Measurements from ENCODE around the gene SLC1A2. TPM values are rescaled to one million over a fixed set of nuclear protein-coding genes. Genes with fewer than 3 reads are reported as not detected.

The SLC1A2 gene
- total and polyA plus RNA-seq, 2 of the 4 experiments (the other 2 are of a cell fraction): 0.15 to 0.54 TPM

DNA sequence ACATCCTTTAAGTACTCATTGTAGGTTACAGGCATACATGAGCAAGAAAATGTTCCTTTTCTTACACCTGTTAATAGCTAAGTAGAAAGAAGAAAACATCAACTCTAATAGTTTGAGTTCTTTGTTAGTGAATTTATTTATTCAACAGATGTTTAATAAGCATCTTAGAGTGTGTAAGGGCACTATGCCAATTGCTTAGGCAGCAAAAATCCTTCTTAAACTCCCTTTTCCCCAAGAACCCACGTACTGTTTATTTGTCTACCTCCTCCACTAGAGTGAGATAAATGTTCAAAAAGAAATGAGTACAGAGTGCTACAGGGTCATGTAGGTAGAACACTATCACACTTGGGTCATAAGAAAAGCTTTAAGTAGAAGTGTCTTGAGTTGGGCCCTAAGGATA, 149.0 kb downstream of the SLC1A2 start:
- no peak overlapping the region for H4K8ac ChIP-seq (ENCODE audit: low read depth in 2 of 2, low read length in 2 of 2)
- BruUV-seq (replicated peaks): no TSS peak
- POLR2A ChIA-PET (ENCODE audit: unreplicated experiment): no interaction called here
- H3K79me1 ChIP-seq (ENCODE audit: low read depth in 1 of 2, low read length in 2 of 2): peaks cover 0 to 3% of the 10 kb centered on the region in 2 experiments; a peak in 2 of 4 replicates
- CTCF ChIA-PET: no interaction called here
- H2BK5ac ChIP-seq (ENCODE audit: low read depth, low read length, poor library complexity, severe bottlenecking): no peak overlapping the region
- peaks cover 6% of the 10 kb centered on the region for H3K4me1 ChIP-seq (ENCODE audit: control insufficient read depth, insufficient read depth, low read length)
- WGBS, 2 experiments (ENCODE audit: extremely low coverage in 2 of 2, insufficient read length in 1 of 2): no CpG with 5 or more reads among the region's 1 CpG
- H2BK15ac ChIP-seq (ENCODE audit: low read depth, low read length): no peak overlapping the region
- no peaks in the 10 kb centered on the region for H3K27me3 ChIP-seq (ENCODE audit: control insufficient read depth, insufficient read depth, low read length)
- H3K18ac ChIP-seq (ENCODE audit: low read depth, low read length): no peak overlapping the region
- in situ Hi-C loops (cut with MboI; ENCODE audit: low sequenced_read_pairs): no loop called here
- H3K4ac ChIP-seq (ENCODE audit: low read depth, low read length): no peak overlapping the region
- peaks cover 6% of the 10 kb centered on the region; the same call in 1 of the 2 replicates for H3K9me1 ChIP-seq (ENCODE audit: insufficient read depth, low read length)
- TF ChIP-seq, protein P1, sequence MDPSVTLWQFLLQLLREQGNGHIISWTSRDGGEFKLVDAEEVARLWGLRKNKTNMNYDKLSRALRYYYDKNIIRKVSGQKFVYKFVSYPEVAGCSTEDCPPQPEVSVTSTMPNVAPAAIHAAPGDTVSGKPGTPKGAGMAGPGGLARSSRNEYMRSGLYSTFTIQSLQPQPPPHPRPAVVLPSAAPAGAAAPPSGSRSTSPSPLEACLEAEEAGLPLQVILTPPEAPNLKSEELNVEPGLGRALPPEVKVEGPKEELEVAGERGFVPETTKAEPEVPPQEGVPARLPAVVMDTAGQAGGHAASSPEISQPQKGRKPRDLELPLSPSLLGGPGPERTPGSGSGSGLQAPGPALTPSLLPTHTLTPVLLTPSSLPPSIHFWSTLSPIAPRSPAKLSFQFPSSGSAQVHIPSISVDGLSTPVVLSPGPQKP (IDR thresholded peaks at IDR 0.05; ENCODE audit: borderline replicate concordance, low read depth, low read length): no peak
- peak; percentile 51; the same call in 1 of the 2 replicates for TF ChIP-seq MAFK (IDR thresholded peaks at IDR 0.05; ENCODE audit: low read depth, low read length)
- H3K4me2 ChIP-seq (ENCODE audit: low read depth, low read length): no peak overlapping the region
- no peaks in the 10 kb centered on the region for H3K9me3 ChIP-seq (ENCODE audit: control insufficient read depth, insufficient read depth, low read length)
- H2AFZ ChIP-seq (replicated peaks; ENCODE audit: low read length, poor library complexity): no peak overlapping the region
- H3K27ac ChIP-seq (ENCODE audit: insufficient read depth, low read length): no peak overlapping the region
- no peak overlapping the region for H2AK9ac ChIP-seq (replicated peaks; ENCODE audit: low read depth, low read length, poor library complexity)
- no peak overlapping the region for H3K4me3 ChIP-seq (ENCODE audit: insufficient read depth, low read depth, low read length)
- H4K91ac ChIP-seq (ENCODE audit: insufficient read depth, low read depth, low read length): no peak overlapping the region
- no peak overlapping the region for H2BK120ac ChIP-seq (ENCODE audit: low read depth, low read length)
- no peak overlapping the region for H3K9ac ChIP-seq (ENCODE audit: low read depth, low read length)
- H4K20me1 ChIP-seq (ENCODE audit: insufficient read depth, low read length): no peaks in the 10 kb centered on the region
- H3K56ac ChIP-seq (ENCODE audit: extremely low read depth, insufficient read depth, low read length): no peak overlapping the region
- no peak overlapping the region for H2AK5ac ChIP-seq (ENCODE audit: low read depth, low read length)
- DNase-seq (peak; percentile 26), ATAC-seq (ENCODE audit: low read depth) (no peak)
- H3K14ac ChIP-seq (replicated peaks; ENCODE audit: low read depth, low read length): no peak overlapping the region
- H4K5ac ChIP-seq (ENCODE audit: low read depth, low read length): no peak overlapping the region
- intact Hi-C loops (cut with micrococcal nuclease): no loop called here
- H2BK20ac ChIP-seq (ENCODE audit: low read depth, low read length): no peak overlapping the region
- H3K23ac ChIP-seq (ENCODE audit: low read depth, low read length): no peak overlapping the region
- H3K36me3 ChIP-seq (ENCODE audit: control insufficient read depth, insufficient read depth, low read length): no peaks in the 10 kb centered on the region
- dilution Hi-C loops (cut with HindIII; ENCODE audit: low sequenced_read_pairs, unreplicated experiment): no loop called here

Measured in IMR-90 (cell line).